Activated T-helper 2 cell treated with anti-CD3 and anti-CD28 coated beads, Interferon-gamma antibody, Interleukin-2, Interleukin-4, amounts not matched to agents 10 μg/mL and 5 μg/mL and 100 μg/mL, durations not matched to agents 14 hours and 24 hours and 36 hours (primary cell): ENCODE results near the gene NUCB1. TPM values are rescaled to one million over a fixed set of nuclear protein-coding genes. Genes with fewer than 3 reads are reported as not detected.
"Not testable (repeated sequence)": the region's sequence is repeated elsewhere in the genome, so short reads cannot be mapped to it uniquely, and the experiment has no call there.

Experiments
- DNase-seq: peaks from one replicate; pipeline ENCODE4 v3.0.0; 2021; ENCODE audit warnings: low spot score
- H3K27ac Mint-ChIP-seq: one replicate; pipeline ENCODE4 v1.8.0; 2021; ENCODE audit warnings: mixed read lengths
- H3K27me3 Mint-ChIP-seq: one replicate; pipeline ENCODE4 v1.8.0; 2021; ENCODE audit warnings: low read depth, mixed read lengths
- H3K36me3 Mint-ChIP-seq: one replicate; pipeline ENCODE4 v1.8.0; 2021; ENCODE audit warnings: low read depth, mixed read lengths
- H3K4me1 Mint-ChIP-seq: one replicate; pipeline ENCODE4 v1.8.0; 2021; ENCODE audit warnings: low read depth, mixed read lengths
- H3K4me3 Mint-ChIP-seq: one replicate; pipeline ENCODE4 v1.8.0; 2021; ENCODE audit warnings: low read depth, mild to moderate bottlenecking, moderate library complexity, mixed read lengths
- H3K9me3 Mint-ChIP-seq: one replicate; pipeline ENCODE4 v1.8.0; 2021; ENCODE audit warnings: mixed read lengths
- intact Hi-C: fragments of 100-400 bp; cut with micrococcal nuclease; formaldehyde crosslinking; loops from one replicate; pipeline ENCODE4 v1.15.1; 2023
- total RNA-seq: library from RNA; stranded (reverse); gene quantifications from 2 replicates; pipeline ENCODE4 v1.2.3, GENCODE V29; 2022

The NUCB1 gene
- total RNA-seq, 1 donor from 2014 or later, result 142 TPM

GRCh38 chr19:48900477-48901406 lies 630 bp downstream of the NUCB1 start:
- intact Hi-C loops, result loop anchor here (1.0 to 2.0 kb wide), 2 partner anchors 25 to 64 kb away; partner anchors contain the start of gene FTL
- Mint-ChIP-seq H3K27me3 (no peaks in the 10 kb centered on the region), H3K9me3 (no peaks in the 10 kb centered on the region), H3K27ac (peak overlapping the region; percentile 97), H3K4me1 (peaks cover 18% of the 10 kb centered on the region), H3K36me3 (peaks cover 41% of the 10 kb centered on the region), H3K4me3 (peak overlapping the region; percentile 97)
- DNase-seq, result peak; percentile 21

DNA sequence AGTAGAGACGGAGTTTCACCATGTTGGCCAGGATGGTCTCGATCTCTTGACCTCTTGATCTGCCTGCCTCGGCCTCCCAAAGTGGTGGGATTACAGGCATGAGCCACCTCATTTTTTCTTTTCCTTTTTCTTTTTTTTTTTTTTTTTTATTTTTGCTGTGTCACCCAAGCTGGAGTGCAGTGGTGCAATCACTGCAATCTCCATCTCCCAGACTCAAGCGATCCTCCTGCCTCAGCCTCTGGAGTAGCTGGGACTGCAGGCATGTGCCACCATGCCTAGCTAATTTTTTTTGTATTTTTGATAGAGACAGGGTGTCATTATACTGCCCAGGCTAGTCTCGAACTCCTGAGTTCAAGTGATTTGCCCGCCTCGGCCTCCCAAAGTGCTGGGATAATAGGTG lies 2.2 kb downstream of the NUCB1 start:
- H3K4me3 Mint-ChIP-seq, intact Hi-C loops, H3K27me3 Mint-ChIP-seq, H3K9me3 Mint-ChIP-seq, DNase-seq, H3K27ac Mint-ChIP-seq: not testable (repeated sequence)
- Mint-ChIP-seq H3K4me1 (peaks cover 16% of the 10 kb centered on the region), H3K36me3 (peaks cover 51% of the 10 kb centered on the region)

DNA sequence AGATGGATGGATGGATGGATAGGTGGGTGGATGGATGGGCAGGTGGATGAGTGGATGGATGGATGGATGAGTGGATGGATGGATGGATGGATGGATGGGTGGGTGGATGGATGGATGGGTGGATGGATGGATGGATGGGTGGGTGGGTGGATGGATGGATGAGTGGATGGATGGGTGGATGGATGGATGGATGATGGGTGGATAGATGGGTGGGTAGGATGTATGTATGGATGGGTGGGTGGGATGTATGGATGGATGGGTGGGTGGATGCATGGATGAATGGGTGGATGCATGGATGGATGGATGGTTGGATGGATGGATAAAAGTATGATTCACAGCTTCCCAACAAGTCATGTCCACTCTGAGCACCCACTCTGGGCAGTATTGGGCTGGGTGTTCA lies 3.7 kb downstream of the NUCB1 start:
- H3K36me3 Mint-ChIP-seq, result peaks cover 62% of the 10 kb centered on the region
- H3K27ac Mint-ChIP-seq, DNase-seq, H3K4me3 Mint-ChIP-seq, intact Hi-C loops, H3K9me3 Mint-ChIP-seq, H3K27me3 Mint-ChIP-seq: not testable (repeated sequence)
- peaks cover 16% of the 10 kb centered on the region for H3K4me1 Mint-ChIP-seq

DNA sequence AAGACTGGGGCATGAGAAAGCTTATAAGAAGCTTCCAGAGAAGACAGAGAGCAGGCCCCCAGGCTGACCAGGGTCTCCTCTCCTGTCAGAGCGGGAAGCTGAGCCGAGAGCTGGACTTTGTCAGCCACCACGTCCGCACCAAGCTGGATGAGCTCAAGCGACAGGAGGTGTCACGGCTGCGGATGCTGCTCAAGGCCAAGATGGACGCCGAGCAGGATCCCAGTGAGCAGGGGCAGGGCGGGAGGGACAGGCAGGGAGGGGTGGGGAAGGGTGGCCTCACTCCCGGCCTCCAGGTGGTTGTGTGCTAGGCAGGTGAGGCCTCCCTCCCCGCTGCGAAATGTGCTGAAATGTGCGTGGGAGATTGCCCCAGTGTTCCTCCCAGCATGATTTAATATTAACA lies 5.6 kb downstream of the NUCB1 start:
- Mint-ChIP-seq H3K4me1 (peaks cover 10% of the 10 kb centered on the region), H3K4me3 (no peak overlapping the region), H3K9me3 (no peaks in the 10 kb centered on the region), H3K27me3 (no peaks in the 10 kb centered on the region), H3K27ac (no peak overlapping the region), H3K36me3 (peaks cover 68% of the 10 kb centered on the region)
- DNase-seq, result no peak
- intact Hi-C loops, result no loop called here

DNA sequence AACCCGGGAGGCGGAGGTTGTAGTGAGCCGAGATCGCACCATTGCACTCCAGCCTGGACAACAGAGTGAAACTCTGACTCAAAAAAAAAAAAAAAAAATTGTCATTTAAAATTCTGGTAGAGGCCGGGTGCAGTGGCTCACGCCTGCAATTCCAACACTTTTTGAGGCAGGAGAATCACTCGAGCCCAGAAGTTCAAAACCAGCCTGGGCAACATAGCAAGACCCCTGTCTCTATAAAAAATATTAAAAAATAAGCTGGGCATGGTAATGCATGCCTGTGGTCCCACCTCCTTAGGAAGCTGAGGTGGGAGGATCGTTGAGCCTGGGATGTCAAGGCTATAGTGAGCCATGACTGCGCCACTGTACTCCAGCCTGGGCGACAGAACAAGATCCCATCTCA lies 6.2 kb downstream of the NUCB1 start:
- peaks cover 7% of the 10 kb centered on the region for H3K4me1 Mint-ChIP-seq
- H3K9me3 Mint-ChIP-seq, result no peaks in the 10 kb centered on the region
- H3K27me3 Mint-ChIP-seq, result no peaks in the 10 kb centered on the region
- intact Hi-C loops, result no loop called here
- no peak for DNase-seq
- no peak overlapping the region for H3K4me3 Mint-ChIP-seq
- H3K27ac Mint-ChIP-seq, result no peak overlapping the region
- peaks cover 68% of the 10 kb centered on the region for H3K36me3 Mint-ChIP-seq

- H3K27ac Mint-ChIP-seq, result no peak overlapping the region
- peaks cover 69% of the 10 kb centered on the region for H3K36me3 Mint-ChIP-seq
- H3K9me3 Mint-ChIP-seq, result no peaks in the 10 kb centered on the region
- intact Hi-C loops, result no loop called here
- no peaks in the 10 kb centered on the region for H3K27me3 Mint-ChIP-seq
- peaks cover under 1% of the 10 kb centered on the region for H3K4me1 Mint-ChIP-seq
- no peak for DNase-seq
- H3K4me3 Mint-ChIP-seq, result no peak overlapping the region
Measured at GRCh38 chr19:48907671-48908070, 7.6 kb downstream of the NUCB1 start.

- H3K27ac Mint-ChIP-seq, intact Hi-C loops, H3K4me3 Mint-ChIP-seq, H3K9me3 Mint-ChIP-seq, H3K27me3 Mint-ChIP-seq, DNase-seq, H3K4me1 Mint-ChIP-seq: not testable (repeated sequence)
- H3K36me3 Mint-ChIP-seq, result peaks cover 73% of the 10 kb centered on the region
Measured at GRCh38 chr19:48909424-48910077, 9.4 kb downstream of the NUCB1 start.

DNA sequence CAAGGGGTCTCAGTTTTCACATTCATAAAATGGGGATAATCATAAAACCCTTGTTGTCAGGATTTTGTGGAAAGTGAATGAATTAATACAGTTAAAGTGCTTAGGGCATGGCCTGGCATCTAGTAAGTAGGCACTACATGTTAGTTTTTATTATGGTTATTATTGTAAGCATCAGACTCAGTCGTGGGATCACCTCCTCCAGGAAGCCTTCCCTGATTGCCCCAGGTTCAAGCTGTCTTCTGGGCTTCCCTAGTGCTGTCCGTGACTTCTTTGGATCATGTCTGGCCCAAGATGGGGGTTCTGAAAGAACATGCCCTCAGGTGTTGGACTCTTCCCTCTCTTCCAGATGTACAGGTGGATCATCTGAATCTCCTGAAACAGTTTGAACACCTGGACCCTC lies 10.7 kb downstream of the NUCB1 start:
- no peaks in the 10 kb centered on the region for H3K4me1 Mint-ChIP-seq
- no peaks in the 10 kb centered on the region for H3K27me3 Mint-ChIP-seq
- H3K27ac Mint-ChIP-seq, result no peak overlapping the region
- peaks cover 66% of the 10 kb centered on the region for H3K36me3 Mint-ChIP-seq
- no peak overlapping the region for H3K4me3 Mint-ChIP-seq
- no peak for DNase-seq
- no peaks in the 10 kb centered on the region for H3K9me3 Mint-ChIP-seq
- intact Hi-C loops, result no loop called here

DNA sequence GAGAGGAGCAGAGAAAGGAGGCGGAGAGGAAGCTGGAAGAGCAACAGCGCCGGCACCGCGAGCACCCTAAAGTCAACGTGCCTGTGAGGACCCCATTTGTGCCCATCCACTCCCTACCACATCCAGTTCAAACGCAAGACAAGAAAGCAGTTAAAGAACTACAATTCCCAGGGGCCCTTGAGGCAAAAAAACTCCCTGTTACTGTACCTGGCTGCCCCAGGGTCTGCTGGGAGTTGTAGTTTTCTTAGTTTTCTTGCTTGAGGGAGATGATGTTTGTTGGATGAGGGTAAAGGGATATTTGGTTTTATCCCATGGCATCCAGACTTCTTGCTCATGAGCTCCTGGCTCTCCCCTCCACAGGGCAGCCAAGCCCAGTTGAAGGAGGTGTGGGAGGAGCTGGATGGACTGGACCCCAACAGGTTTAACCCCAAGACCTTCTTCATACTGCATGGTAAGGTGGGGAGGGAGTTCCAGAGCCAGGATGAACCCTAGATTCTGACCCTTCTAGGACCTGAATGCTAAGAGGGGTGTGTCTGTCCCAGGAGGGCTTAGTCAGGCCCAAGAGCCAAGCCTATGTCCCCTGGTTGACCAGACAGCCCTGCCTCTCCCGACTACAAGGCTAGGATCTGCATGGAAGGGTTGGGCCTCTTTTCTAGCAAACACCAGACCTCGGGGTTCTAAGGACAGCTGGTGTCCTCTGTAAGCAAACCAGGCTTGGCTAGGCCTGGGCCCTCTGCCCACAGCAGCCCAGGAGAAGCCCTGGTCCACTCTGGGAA lies 13.2 kb downstream of the NUCB1 start:
- H3K27ac Mint-ChIP-seq, result no peak overlapping the region
- DNase-seq, result no peak
- no peak overlapping the region for H3K4me3 Mint-ChIP-seq
- H3K36me3 Mint-ChIP-seq, result peaks cover 59% of the 10 kb centered on the region
- intact Hi-C loops, result no loop called here
- no peaks in the 10 kb centered on the region for H3K27me3 Mint-ChIP-seq
- H3K4me1 Mint-ChIP-seq, result no peaks in the 10 kb centered on the region
- H3K9me3 Mint-ChIP-seq, result no peaks in the 10 kb centered on the region

- Mint-ChIP-seq H3K36me3 (peaks cover 61% of the 10 kb centered on the region), H3K27ac (no peak overlapping the region), H3K9me3 (no peaks in the 10 kb centered on the region), H3K4me1 (no peaks in the 10 kb centered on the region), H3K27me3 (no peaks in the 10 kb centered on the region), H3K4me3 (no peak overlapping the region)
- intact Hi-C loops, result no loop called here
- no peak for DNase-seq
Measured at GRCh38 chr19:48914181-48914580, 14.1 kb downstream of the NUCB1 start.

DNA sequence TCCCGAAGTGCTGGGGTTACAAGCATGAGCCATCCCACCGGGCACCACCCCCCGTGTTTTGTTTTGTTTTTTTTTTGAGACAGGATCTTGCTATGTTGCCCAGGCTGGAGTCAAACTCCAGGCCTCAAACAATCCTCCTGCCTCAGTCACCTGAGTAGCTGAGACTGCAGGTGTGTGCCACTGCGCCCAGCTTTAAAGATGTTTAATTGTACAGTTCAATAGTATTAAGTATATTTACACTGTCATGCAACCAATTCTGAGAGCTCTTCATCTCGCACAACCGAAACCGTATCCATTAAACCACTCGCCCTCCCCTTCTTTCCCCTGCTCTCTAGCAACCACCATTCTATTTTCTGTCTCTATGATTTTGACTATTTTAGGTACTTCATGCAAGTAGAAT lies 15.6 kb downstream of the NUCB1 start:
- peaks cover 54% of the 10 kb centered on the region for H3K36me3 Mint-ChIP-seq
- H3K4me1 Mint-ChIP-seq, result no peaks in the 10 kb centered on the region
- DNase-seq, result no peak

GRCh38 chr19:48918071-48918470 lies 18.0 kb downstream of the NUCB1 start:
- no peaks in the 10 kb centered on the region for H3K9me3 Mint-ChIP-seq
- H3K36me3 Mint-ChIP-seq, result peaks cover 51% of the 10 kb centered on the region
- no peaks in the 10 kb centered on the region for H3K27me3 Mint-ChIP-seq
- DNase-seq, result no peak
- H3K27ac Mint-ChIP-seq, result no peak overlapping the region
- H3K4me3 Mint-ChIP-seq, result no peak overlapping the region
- intact Hi-C loops, result no loop called here
- no peaks in the 10 kb centered on the region for H3K4me1 Mint-ChIP-seq

More for the DNA sequence above, 15.6 kb downstream of the NUCB1 start:
- Mint-ChIP-seq H3K4me3 (no peak overlapping the region), H3K27me3 (no peaks in the 10 kb centered on the region), H3K9me3 (no peaks in the 10 kb centered on the region), H3K27ac (no peak overlapping the region)
- intact Hi-C loops, result no loop called here
